ENCODE measurements around the gene IFT81.
A peak's percentile ranks its signal among the peaks of the same experiment; 100 is the strongest.

IFT81 gene

DNA sequence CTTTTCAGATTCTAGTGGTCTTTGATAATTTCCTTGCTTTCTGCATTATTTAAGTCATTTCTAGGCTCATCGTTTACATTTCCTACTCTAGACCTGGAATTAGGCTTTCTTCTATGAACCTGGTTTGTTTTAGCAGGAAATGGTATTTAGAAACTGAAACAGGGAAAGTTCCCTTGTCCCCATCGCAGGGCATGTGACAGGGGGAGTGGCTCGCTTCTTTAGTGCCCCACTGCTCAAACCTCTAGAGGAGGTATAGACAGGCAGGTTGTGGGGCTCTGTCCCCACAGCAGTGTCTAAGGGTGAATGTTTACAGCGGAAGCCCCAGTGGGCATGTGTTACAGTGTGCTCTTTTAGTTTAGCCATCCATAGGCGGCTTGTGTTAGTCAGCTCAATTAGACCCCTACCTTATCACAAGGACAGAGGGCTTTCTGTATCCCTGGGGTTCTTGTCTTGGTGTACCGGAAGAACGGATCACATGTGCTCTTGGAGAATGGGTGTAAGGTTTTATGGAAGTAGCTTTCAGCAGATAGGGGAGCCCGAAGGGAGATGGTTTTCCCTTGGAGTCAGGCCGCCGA, 25.0 kb downstream of the IFT81 start:
- H2AFZ ChIP-seq (ENCODE audit: low read length): no peak overlapping the region
- peaks cover 8% of the 10 kb centered on the region for H3K4me1 ChIP-seq (ENCODE audit: low read length)
- no peak overlapping the region for H3K27ac ChIP-seq (ENCODE audit: low read length)
- peak; percentile 37 for DNase-seq
- H3K9me2 ChIP-seq (replicated peaks; ENCODE audit: insufficient read depth, low read length): no peaks in the 10 kb centered on the region
- H3K4me2 ChIP-seq (ENCODE audit: low read depth, low read length): peak overlapping the region; percentile 52; the same call in 1 of the 2 replicates
- H3K27me3 ChIP-seq (replicated peaks; ENCODE audit: insufficient read depth, low read length): no peaks in the 10 kb centered on the region
- no peaks in the 10 kb centered on the region for H3K9me3 ChIP-seq (replicated peaks; ENCODE audit: insufficient read depth, low read length)
- H3K4me3 ChIP-seq (ENCODE audit: low read length): no peak overlapping the region
- H3K79me2 ChIP-seq (ENCODE audit: low read length): no peaks in the 10 kb centered on the region
- no peaks in the 10 kb centered on the region for H4K20me1 ChIP-seq (ENCODE audit: insufficient read depth, low read length)
- TF ChIP-seq EZH2phosphoT487 (IDR thresholded peaks at IDR 0.05; ENCODE audit: low read length) (no peak), EZH2 (optimal IDR thresholded peaks at IDR 0.05; ENCODE audit: low read depth, low read length) (no peak)
- TF ChIP-seq, protein P1, sequence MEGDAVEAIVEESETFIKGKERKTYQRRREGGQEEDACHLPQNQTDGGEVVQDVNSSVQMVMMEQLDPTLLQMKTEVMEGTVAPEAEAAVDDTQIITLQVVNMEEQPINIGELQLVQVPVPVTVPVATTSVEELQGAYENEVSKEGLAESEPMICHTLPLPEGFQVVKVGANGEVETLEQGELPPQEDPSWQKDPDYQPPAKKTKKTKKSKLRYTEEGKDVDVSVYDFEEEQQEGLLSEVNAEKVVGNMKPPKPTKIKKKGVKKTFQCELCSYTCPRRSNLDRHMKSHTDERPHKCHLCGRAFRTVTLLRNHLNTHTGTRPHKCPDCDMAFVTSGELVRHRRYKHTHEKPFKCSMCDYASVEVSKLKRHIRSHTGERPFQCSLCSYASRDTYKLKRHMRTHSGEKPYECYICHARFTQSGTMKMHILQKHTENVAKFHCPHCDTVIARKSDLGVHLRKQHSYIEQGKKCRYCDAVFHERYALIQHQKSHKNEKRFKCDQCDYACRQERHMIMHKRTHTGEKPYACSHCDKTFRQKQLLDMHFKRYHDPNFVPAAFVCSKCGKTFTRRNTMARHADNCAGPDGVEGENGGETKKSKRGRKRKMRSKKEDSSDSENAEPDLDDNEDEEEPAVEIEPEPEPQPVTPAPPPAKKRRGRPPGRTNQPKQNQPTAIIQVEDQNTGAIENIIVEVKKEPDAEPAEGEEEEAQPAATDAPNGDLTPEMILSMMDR (IDR thresholded peaks at IDR 0.05; ENCODE audit: low read length): no peak
- H3K9ac ChIP-seq (ENCODE audit: low read length): no peak overlapping the region
- H3F3A ChIP-seq (ENCODE audit: insufficient read depth, low read length): no peaks in the 10 kb centered on the region
- H3K36me3 ChIP-seq (replicated peaks; ENCODE audit: insufficient read depth, low read length): no peaks in the 10 kb centered on the region

DNA sequence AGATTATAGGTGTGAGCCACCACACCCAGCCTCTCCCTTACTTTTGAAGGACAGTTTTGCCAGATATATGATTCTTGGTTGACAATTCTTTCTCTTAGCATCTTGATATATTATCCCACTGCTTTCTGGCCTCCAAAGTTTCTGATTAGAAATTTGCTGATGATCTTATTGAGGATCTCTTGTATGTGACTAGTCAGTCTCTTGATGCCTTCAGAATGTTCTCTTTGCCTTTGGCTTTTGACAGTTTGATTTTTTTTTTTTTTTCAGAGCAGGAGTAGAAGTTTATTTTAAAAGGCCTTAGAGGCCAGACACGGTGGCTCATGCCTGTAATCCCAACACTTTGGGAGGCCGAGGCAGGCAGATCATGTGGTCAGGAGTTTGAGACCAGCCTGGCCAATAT, 32.6 kb downstream of the IFT81 start:
- Histone ChIP-seq H3K4me2 (ENCODE audit: low read depth, low read length) (no peak overlapping the region), H3K36me3 (replicated peaks; ENCODE audit: insufficient read depth, low read length) (no peaks in the 10 kb centered on the region)
- TF ChIP-seq EZH2phosphoT487 (IDR thresholded peaks at IDR 0.05; ENCODE audit: low read length): no peak
- TF ChIP-seq EZH2 (optimal IDR thresholded peaks at IDR 0.05; ENCODE audit: low read depth, low read length): no peak
- TF ChIP-seq, protein P1 (IDR thresholded peaks at IDR 0.05; ENCODE audit: low read length): no peak

DNA sequence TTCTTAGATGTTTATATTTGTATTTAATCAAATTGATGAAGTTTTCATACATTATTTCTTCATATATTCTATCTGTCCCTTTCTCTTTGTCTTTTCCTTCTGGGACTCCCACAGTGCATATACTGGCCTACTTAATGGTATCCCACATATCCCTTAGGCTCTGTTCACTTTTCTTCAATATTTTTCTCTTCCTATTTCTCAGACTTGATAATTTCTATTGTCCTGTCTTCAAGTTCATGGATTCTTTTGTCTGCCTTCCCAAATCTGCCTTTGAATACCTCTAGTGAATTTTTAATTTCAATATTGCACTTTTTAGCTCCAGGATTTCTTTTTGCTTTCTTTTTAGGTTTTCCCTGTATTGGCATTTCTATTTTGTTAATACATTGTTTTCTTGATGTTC, 33.4 kb downstream of the IFT81 start:
- Histone ChIP-seq H3K27me3 (replicated peaks; ENCODE audit: insufficient read depth, low read length) (no peaks in the 10 kb centered on the region), H3K4me2 (ENCODE audit: low read depth, low read length) (no peak overlapping the region), H4K20me1 (ENCODE audit: insufficient read depth, low read length) (no peaks in the 10 kb centered on the region), H3K9me2 (replicated peaks; ENCODE audit: insufficient read depth, low read length) (no peaks in the 10 kb centered on the region), H3K9me3 (replicated peaks; ENCODE audit: insufficient read depth, low read length) (no peaks in the 10 kb centered on the region), H3K4me1 (ENCODE audit: low read length) (no peaks in the 10 kb centered on the region), H3K27ac (ENCODE audit: low read length) (no peak overlapping the region), H3K79me2 (ENCODE audit: low read length) (no peaks in the 10 kb centered on the region), H3K36me3 (replicated peaks; ENCODE audit: insufficient read depth, low read length) (no peaks in the 10 kb centered on the region), H2AFZ (ENCODE audit: low read length) (no peak overlapping the region), H3F3A (ENCODE audit: insufficient read depth, low read length) (no peaks in the 10 kb centered on the region), H3K4me3 (ENCODE audit: low read length) (no peak overlapping the region), H3K9ac (ENCODE audit: low read length) (no peak overlapping the region)
- DNase-seq: no peak
- TF ChIP-seq EZH2phosphoT487 (IDR thresholded peaks at IDR 0.05; ENCODE audit: low read length) (no peak), EZH2 (optimal IDR thresholded peaks at IDR 0.05; ENCODE audit: low read depth, low read length) (no peak)
- TF ChIP-seq, protein P1 (IDR thresholded peaks at IDR 0.05; ENCODE audit: low read length): no peak

More for the DNA sequence above, 32.6 kb downstream of the IFT81 start:
- Histone ChIP-seq H3K9me2 (replicated peaks; ENCODE audit: insufficient read depth, low read length) (no peaks in the 10 kb centered on the region), H3F3A (ENCODE audit: insufficient read depth, low read length) (no peaks in the 10 kb centered on the region), H3K4me1 (ENCODE audit: low read length) (no peaks in the 10 kb centered on the region), H4K20me1 (ENCODE audit: insufficient read depth, low read length) (no peaks in the 10 kb centered on the region), H3K27me3 (replicated peaks; ENCODE audit: insufficient read depth, low read length) (no peaks in the 10 kb centered on the region), H3K4me3 (ENCODE audit: low read length) (no peak overlapping the region), H3K9ac (ENCODE audit: low read length) (no peak overlapping the region), H2AFZ (ENCODE audit: low read length) (no peak overlapping the region), H3K9me3 (replicated peaks; ENCODE audit: insufficient read depth, low read length) (no peaks in the 10 kb centered on the region), H3K27ac (ENCODE audit: low read length) (no peak overlapping the region), H3K79me2 (ENCODE audit: low read length) (no peaks in the 10 kb centered on the region)
- DNase-seq: no peak
